Measurements from ENCODE around the gene DIO3. TPM values are rescaled to one million over a fixed set of nuclear protein-coding genes. Genes with fewer than 3 reads are reported as not detected.

DIO3 gene
- total RNA-seq, 2 experiments from 2014 or later = not detected

GRCh38 chr14:101537286-101537685, 24.0 kb upstream of the DIO3 start:
- peaks cover 12% of the 10 kb centered on the region for H3K4me1 Mint-ChIP-seq (ENCODE audit: low read depth)
- H3K9me3 ChIP-seq (ENCODE audit: control insufficient read depth in 1 of 2, insufficient read depth in 1 of 2, low read length in 2 of 2) = peaks cover 0 to 5% of the 10 kb centered on the region in 2 experiments
- POLR2A ChIA-PET = no interaction called here
- H3K36me3 ChIP-seq (ENCODE audit: insufficient read depth, low read length) = no peaks in the 10 kb centered on the region
- TF ChIP-seq CTCF (IDR thresholded peaks at IDR 0.05) = no peak
- H3K27me3 ChIP-seq (ENCODE audit: control insufficient read depth in 1 of 2, insufficient read depth in 2 of 2, low read length in 2 of 2) = no peaks in the 10 kb centered on the region
- no peak for ATAC-seq (ENCODE audit: poor library complexity)
- CTCF ChIA-PET = no interaction called here
- DNase-seq = no peak
- no peaks in the 10 kb centered on the region for H3K36me3 Mint-ChIP-seq (ENCODE audit: low read depth)
- no peak overlapping the region for H3K27ac ChIP-seq (ENCODE audit: low read depth in 1 of 2, low read length in 2 of 2)
- peaks cover 19% of the 10 kb centered on the region for H3K4me1 ChIP-seq (ENCODE audit: insufficient read depth, low read length)
- H3K4me3 ChIP-seq (ENCODE audit: low read length) = no peak overlapping the region
- intact Hi-C loops (cut with DNase I, micrococcal nuclease) = no loop called here
- H3K9me3 Mint-ChIP-seq = no peaks in the 10 kb centered on the region
- no peak overlapping the region for H3K27ac Mint-ChIP-seq
- H3K4me3 Mint-ChIP-seq = no peak overlapping the region
- H3K27me3 Mint-ChIP-seq = peaks cover 9% of the 10 kb centered on the region

- ChIA-PET POLR2A (no interaction called here), CTCF (no interaction called here)
- no peak overlapping the region for H3K27ac Mint-ChIP-seq
- peaks cover 0 to 11% of the 10 kb centered on the region in 2 experiments for H3K9me3 ChIP-seq (ENCODE audit: control insufficient read depth in 1 of 2, insufficient read depth in 1 of 2, low read length in 2 of 2)
- peaks cover 9% of the 10 kb centered on the region for H3K27me3 Mint-ChIP-seq
- peaks cover 12% of the 10 kb centered on the region for H3K4me1 Mint-ChIP-seq (ENCODE audit: low read depth)
- H3K4me3 ChIP-seq (ENCODE audit: low read length) = no peak overlapping the region
- ATAC-seq (ENCODE audit: poor library complexity) = no peak
- H3K9me3 Mint-ChIP-seq = no peaks in the 10 kb centered on the region
- H3K36me3 ChIP-seq (ENCODE audit: insufficient read depth, low read length) = no peaks in the 10 kb centered on the region
- no peak for TF ChIP-seq CTCF (IDR thresholded peaks at IDR 0.05)
- no peak overlapping the region for H3K4me3 Mint-ChIP-seq
- DNase-seq = no peak
- no peak overlapping the region for H3K27ac ChIP-seq (ENCODE audit: low read depth in 1 of 2, low read length in 2 of 2)
- H3K27me3 ChIP-seq (ENCODE audit: control insufficient read depth in 1 of 2, insufficient read depth in 2 of 2, low read length in 2 of 2) = no peaks in the 10 kb centered on the region
- intact Hi-C loops (cut with DNase I, micrococcal nuclease) = no loop called here
- H3K4me1 ChIP-seq (ENCODE audit: insufficient read depth, low read length) = peaks cover 19% of the 10 kb centered on the region
- H3K36me3 Mint-ChIP-seq (ENCODE audit: low read depth) = no peaks in the 10 kb centered on the region
These were observed 22.4 kb upstream of the DIO3 start for GRCh38 chr14:101538878-101539277.

DNA sequence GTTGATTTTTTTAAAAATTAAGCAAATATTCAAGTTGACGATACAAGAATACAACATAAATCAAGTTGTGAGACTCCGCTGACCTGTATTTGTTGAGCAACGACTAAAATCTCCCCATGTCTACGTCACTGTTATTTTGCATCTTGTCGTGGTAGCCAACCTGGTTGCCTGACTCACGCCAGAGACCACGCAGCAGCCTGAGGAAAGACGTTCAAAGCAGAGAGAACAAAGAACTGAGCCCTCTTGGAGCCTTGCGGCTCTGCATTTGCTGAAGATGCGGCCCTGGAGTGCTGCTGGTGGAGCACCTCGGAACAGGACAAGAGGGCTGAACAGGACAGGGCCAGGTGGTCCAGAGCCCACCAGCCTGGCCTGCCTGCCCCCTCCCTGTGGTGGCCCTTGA, 21.4 kb upstream of the DIO3 start:
- no peak for TF ChIP-seq CTCF (IDR thresholded peaks at IDR 0.05)
- ChIA-PET CTCF (no interaction called here), POLR2A (no interaction called here)
- Mint-ChIP-seq H3K9me3 (no peaks in the 10 kb centered on the region), H3K36me3 (ENCODE audit: low read depth) (no peaks in the 10 kb centered on the region), H3K27ac (no peak overlapping the region), H3K4me1 (ENCODE audit: low read depth) (peaks cover 12% of the 10 kb centered on the region), H3K4me3 (no peak overlapping the region), H3K27me3 (peaks cover 9% of the 10 kb centered on the region)
- Histone ChIP-seq H3K9me3 (ENCODE audit: control insufficient read depth in 1 of 2, insufficient read depth in 1 of 2, low read length in 2 of 2) (peaks cover 0 to 15% of the 10 kb centered on the region in 2 experiments), H3K36me3 (ENCODE audit: insufficient read depth, low read length) (no peaks in the 10 kb centered on the region), H3K27me3 (ENCODE audit: control insufficient read depth in 1 of 2, insufficient read depth in 2 of 2, low read length in 2 of 2) (no peaks in the 10 kb centered on the region), H3K27ac (ENCODE audit: low read depth in 1 of 2, low read length in 2 of 2) (no peak overlapping the region), H3K4me3 (ENCODE audit: low read length) (no peak overlapping the region), H3K4me1 (ENCODE audit: insufficient read depth, low read length) (peaks cover 15% of the 10 kb centered on the region)
- DNase-seq = no peak
- ATAC-seq (ENCODE audit: poor library complexity) = no peak
- intact Hi-C loops (cut with DNase I, micrococcal nuclease) = no loop called here

All from CD4-positive, alpha-beta T cell (primary cell).